HG03442 (cell line): ENCODE data around the gene SFPQ.
"Not testable (repeated sequence)": the region's sequence is repeated elsewhere in the genome, so short reads cannot be mapped to it uniquely, and the experiment has no call there.

Experiments
- ATAC-seq: cut with Tn5 transposase; IDR thresholded peaks from one replicate; pipeline ENCODE4 v1.9.1; 2021; ENCODE audit warnings: mild to moderate bottlenecking, moderate library complexity; ENCODE audit not compliant: unreplicated experiment

The SFPQ gene, protein sequence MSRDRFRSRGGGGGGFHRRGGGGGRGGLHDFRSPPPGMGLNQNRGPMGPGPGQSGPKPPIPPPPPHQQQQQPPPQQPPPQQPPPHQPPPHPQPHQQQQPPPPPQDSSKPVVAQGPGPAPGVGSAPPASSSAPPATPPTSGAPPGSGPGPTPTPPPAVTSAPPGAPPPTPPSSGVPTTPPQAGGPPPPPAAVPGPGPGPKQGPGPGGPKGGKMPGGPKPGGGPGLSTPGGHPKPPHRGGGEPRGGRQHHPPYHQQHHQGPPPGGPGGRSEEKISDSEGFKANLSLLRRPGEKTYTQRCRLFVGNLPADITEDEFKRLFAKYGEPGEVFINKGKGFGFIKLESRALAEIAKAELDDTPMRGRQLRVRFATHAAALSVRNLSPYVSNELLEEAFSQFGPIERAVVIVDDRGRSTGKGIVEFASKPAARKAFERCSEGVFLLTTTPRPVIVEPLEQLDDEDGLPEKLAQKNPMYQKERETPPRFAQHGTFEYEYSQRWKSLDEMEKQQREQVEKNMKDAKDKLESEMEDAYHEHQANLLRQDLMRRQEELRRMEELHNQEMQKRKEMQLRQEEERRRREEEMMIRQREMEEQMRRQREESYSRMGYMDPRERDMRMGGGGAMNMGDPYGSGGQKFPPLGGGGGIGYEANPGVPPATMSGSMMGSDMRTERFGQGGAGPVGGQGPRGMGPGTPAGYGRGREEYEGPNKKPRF

DNA sequence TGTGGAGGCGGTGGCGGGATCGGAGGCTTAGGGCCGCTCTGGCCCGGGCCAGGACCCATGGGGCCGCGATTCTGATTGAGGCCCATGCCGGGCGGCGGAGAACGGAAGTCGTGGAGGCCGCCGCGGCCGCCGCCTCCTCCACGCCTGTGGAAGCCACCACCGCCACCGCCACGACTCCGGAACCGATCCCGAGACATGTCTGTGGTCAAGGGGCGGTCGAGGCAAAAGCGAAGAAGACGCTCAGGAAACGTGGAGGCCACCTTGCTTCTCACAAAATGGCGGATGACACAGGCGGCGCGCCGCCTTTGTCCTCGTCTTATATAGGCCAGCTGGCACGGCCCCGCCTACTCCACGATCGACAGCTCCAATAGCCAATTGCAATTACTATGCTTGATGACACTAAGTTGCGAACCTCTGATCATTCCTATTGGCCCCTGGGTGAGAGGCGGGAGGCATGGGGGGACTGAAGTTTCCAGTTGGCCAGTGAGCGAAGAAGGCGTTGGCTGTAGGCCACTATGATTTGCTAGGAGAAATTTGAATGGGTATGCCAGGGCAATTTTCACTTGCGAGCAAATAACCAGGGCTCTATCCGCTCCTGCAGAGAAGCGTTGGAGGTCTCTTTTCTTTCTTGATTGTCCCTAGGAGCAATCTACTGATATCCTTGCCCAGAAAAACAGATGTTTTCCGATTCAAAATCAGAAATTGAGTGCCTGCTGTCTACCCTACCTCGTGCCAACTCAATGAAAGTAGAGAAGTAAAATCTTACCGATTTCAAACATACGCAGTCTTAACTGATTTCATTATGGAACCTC is at the start of gene SFPQ:
TSS of gene SFPQ (minus strand) at position 293 of the 812 bp plus-strand sequence. CDS start at position 197, 96 bp downstream.
- ATAC-seq, result peak; percentile 90

DNA sequence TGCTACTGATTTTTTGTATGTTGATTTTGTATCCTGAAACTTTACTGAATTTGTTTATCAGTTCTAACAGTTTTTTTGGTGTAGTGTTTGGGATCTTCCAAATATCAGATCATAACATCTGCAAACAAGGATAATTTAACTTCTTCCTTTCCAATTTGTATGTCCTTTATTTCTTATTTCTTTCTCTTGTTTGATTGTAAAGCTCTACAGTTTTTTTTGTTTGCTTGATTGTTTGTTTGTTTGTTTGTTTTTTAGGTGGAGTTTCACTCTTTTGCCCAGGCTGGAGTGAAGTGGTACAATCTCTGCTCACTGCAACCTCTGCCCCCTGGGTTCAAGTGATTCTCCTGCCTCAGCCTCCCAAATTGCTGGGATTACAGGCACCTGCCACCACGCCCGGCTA is 43.8 kb upstream of the SFPQ start:
- ATAC-seq, result not testable (repeated sequence)

DNA sequence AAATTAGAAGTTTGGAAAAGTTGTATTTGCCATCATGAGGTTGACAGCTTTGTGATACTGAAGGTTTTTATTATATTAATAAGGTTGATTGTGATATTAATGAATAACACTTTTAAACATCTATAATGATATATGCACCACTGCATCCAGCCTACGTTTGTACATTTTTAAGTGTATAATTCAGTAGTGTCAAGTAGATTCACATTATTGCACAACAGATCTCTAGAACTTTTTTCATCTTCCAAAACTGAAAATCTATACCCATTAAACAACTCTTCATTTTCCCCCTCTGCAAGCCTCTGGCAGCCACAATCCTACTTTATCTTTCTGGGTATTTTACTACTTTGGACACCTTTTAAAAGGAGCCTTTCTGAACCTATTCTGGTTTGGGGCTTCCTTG is 38.3 kb upstream of the SFPQ start:
- no peak for ATAC-seq

DNA sequence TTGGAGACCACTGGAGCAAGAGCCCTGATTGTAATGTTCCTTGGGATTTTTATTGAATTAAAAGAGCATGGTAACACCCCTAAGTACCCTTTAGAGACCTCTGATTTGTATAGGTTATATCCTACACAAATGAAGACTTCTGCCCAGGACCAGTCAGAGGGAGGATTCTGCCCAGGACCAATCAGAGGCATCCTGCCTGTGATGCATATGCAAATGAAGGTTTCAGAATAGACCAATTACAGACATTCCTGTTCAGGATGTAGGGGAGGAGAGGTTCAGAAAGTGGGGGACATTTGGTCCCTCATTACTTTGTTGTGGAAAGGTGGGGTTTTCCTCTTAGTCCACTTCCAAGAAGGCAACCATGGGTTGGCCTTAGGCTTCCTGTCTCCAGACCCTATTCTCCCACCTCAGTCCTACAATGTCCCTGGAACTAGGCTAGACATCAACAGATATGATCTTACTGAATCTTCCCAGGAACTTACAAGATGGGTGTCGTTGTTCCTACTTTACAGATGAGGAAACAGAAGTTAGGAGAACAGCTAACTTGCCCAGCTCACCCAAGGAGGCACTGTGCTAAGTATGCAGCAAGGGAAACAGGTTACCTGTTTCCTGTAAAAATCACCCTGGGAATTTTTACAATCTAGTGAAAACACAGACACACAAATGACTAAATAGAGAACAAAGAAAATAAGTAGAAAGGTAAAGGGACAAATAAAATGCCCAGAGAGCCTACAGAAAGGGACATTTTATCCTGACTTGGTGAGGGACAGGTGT is 36.8 kb upstream of the SFPQ start:
- no peak for ATAC-seq

DNA sequence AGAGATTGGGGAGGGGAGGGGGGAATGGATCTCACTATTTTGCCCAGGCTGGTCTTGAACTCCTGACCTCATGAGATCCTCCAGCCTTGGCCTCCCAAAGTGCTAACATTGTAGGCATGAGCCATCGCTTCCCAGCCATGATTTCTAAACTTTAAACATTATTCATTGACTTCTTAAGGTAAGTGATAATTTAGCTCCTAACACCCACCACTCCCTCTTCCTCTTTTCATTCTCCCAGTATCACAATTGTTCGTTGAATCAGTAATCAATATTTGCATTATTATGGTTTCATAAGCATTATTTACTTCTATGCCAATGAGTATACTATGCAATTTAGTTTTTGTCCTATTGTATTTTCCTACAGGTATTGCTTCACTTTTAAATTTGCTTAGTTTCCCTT is 33.6 kb upstream of the SFPQ start:
- no peak for ATAC-seq

DNA sequence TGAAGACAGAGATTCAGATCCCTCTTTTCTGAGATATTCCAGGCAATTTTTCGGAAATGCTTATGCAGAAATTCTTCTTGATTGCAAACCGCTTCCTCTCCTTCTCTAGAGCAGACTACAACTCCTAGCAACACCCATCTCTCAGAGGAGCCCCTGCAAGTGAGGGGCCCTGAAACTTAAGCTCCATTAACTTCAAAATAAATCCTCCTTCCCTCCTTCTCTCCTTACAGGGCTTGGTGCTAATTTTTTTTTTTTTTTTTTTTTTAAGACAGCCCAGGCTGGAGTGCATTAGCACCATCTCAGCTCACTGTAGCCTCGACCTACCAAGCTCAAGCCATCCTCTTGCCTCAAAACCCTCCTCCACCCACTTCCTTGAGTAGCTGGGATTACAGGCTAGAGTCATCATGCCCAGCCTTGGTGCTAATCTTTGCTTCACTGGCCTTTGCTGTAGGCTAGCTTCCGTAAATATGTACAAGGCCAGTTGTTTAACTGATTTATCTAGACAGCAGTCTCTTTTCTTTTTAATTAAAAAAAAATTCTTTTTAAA is 30.2 kb upstream of the SFPQ start:
- no peak for ATAC-seq

DNA sequence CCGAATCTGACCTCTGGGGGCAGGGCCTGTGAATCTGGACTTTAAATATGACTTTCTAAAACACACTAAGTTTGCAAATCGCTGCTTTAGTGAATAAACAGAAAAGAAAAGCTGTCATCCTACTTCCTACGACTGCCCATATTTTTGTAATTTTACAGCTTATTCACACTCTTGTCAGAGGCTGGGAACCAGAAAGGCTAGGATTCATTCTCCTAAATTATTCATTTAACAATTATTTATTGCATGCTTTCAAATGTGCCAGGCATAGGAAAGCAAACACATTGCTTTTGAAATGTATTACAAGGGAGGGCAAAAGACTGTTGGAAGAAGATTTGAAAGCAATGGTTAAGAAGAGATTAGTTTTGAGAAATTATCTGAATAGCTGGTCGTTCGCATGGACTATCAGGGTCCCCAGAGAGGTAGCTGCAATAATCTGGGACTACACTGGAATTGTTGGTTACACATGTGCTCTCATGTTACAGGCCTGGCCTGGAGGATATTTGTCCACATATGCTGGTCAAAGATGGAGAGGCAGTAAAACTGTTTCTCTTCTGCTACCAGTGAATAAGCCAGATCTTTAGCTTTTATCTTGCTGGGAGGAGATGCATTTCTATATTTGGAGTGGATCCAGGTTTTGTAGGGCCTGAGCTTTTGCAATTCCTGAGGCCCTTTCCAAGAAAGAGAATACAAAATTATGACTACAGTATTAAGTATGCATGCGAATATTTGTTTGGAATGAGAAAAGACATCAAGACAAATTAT is 29.6 kb upstream of the SFPQ start:
- ATAC-seq, result no peak

DNA sequence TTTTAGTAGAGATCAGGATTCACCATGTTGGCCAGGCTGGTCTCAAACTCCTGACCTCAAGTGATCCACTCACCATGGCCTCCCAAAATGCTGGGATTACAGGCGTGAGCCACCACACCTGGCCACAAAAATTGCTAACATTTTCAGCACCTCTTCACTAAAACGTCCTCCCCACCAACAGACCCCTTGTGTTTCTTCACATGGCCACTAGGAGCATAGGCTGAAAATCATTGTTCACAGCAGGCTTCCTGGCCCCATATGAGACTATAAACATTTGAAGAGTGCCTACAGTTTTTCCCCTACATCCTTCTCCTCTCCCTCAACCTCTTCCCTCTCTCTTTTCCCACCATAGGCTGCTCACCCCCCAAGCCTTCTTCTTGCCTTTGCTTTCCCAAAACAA is 28.0 kb upstream of the SFPQ start:
- ATAC-seq, result no peak

DNA sequence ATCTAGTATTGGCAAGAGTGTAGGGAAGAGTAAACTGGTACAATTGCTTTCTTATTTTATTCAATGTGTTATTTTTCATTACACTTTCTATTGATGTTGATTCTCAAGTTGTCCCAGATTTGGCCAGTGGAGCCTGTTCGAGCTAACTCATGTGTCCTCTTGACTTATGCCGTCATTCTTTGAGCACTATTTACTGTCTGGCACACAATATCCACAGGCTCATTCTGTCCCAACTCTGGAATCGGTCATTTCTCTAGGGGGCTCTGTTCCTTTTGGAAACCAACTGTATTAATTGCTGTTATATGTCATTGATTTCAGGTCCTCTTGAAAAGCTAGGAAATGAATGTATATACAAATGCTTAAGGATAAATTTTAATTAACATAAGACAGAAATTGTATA is 22.4 kb upstream of the SFPQ start:
- no peak for ATAC-seq

DNA sequence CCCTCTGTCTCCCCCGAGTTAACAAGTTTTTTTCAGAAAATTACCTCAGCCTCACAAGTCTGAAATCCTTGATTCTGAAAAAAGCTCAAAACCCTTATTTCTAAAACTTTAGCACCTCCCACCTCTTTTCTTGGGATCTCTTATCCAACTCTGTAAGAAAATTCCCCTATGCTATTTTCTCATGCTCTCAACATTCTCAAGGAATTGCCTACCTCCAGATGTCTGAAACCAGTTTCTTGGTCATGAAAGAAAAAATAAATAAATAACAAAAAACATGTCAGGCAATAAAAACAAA is 18.1 kb upstream of the SFPQ start:
- no peak for ATAC-seq

DNA sequence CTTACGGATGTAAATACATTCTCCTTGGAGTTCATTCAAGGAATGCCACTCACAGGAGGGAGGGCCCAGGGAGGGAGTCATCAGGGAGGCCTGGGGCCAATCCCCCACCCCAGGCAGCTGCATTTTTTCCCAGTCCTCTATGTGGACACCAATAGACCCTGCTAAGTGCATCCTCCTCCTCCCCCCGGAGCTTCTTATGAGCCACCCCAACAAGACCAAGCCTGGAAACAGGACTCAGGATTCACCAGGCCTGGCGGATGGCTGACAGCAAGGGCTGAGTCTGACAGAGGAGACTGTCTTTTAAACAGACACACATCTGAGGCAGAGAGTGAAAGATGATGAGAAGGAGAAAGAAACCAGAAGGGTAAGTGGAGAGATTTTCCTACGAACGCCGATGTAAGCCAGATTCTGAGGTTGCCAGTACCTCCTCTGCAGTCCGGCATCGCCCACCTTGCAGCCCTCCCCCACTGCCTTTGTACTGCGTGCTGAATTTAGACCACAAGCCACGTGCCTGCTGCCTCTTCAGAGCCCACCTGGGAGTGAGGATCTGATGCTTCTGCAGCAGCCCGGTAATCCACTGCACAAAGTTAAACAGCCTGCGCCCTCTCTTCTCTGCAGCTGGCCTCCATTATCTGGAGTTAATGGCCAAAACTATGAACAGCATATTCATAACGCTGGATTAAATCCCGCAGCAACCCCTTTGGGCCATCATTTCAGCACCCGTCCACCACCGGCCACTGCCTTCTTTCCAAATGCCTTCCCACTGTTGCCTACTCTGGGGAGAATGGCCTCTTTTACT is 17.6 kb upstream of the SFPQ start:
- no peak for ATAC-seq

DNA sequence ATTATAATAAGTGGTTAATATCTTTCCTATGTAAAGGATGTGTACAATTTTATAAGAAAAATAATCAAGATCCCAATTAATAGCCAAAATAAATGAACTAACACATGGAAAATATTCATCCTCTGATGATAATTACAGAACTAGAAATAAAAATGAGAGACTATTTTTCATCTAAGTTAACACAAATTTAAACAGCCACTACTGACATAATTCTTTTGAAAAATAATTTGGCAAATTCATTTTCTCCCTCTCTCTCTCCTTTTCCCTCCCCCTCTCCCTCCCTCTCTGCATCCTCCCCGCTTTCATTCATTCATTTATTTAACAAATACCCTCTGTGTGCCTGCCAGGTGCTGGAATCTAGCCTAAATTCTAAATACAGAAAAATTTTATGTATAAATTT is 10.3 kb upstream of the SFPQ start:
- no peak for ATAC-seq

DNA sequence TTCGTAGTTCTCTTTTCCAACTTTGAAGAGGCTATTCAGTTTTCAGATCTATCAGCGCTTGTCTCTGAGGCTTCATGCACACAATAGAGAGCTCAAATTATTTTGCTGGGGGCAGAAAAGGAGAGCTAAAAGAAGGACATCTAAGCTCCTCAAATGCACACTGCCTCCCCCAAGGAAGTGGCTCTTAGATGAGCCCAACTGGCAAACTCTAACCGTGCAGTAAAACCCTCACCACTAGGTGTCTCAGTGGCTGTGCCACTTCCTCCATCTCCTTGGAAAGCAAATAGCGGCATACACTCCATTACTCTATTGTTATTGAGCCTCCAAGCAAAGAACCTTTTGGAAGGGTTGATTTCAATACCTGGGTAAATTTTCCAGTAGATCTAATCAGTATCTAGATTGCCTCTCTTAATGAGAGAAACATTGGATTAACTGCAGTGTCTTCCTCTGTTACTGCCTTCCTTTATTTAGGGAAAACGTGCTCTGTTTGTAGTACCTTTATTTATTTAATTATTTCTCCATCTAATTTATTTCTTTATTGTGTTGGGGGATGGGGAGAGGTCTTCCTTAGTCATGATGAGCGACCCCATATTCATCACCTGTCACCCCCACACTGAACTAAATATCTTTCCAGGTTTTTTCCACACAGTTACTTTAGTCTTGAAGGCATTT is 9.2 kb upstream of the SFPQ start:
- peak; percentile 72 for ATAC-seq

DNA sequence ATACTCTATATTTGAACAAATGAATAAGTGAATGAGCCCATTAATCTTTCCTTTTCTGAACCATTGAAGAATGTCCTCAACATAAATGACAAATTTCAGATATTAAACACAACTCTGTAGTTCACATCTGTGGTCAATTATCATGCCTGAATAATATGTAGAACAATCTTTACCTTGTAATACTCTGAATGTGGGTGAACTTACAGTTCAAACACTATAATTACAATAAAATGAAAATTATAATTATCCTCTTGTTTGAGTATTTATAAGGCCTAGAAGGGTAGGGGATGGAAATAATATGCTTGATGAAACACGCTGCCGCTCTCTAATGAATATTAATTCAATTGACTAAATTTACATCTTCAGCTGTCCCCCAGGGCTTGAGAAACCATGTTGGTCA is 8.7 kb upstream of the SFPQ start:
- no peak for ATAC-seq

DNA sequence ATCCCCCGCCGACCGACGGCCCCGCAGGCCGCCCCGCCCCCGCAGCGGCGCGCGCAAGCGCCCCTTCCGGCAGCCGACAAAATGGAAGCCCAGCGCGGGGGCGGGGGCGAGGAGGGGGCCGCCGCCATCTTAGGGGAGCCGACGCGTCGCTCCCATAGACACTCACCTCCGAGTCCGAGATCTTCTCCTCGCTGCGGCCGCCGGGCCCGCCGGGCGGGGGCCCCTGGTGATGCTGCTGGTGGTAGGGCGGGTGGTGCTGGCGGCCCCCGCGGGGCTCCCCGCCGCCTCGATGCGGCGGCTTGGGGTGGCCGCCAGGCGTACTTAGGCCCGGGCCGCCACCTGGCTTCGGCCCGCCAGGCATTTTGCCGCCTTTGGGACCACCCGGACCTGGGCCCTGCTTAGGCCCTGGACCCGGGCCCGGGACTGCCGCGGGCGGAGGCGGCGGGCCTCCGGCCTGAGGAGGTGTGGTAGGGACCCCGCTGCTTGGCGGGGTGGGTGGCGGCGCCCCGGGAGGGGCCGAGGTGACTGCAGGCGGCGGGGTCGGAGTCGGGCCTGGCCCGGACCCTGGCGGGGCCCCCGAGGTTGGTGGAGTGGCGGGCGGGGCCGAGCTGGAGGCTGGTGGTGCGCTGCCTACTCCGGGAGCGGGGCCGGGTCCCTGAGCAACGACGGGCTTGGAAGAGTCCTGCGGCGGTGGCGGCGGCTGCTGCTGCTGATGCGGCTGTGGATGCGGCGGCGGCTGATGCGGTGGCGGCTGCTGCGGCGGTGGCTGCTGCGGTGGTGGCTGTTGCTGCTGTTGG is 691 bp downstream of the SFPQ start:
- ATAC-seq, result peak; percentile 29

DNA sequence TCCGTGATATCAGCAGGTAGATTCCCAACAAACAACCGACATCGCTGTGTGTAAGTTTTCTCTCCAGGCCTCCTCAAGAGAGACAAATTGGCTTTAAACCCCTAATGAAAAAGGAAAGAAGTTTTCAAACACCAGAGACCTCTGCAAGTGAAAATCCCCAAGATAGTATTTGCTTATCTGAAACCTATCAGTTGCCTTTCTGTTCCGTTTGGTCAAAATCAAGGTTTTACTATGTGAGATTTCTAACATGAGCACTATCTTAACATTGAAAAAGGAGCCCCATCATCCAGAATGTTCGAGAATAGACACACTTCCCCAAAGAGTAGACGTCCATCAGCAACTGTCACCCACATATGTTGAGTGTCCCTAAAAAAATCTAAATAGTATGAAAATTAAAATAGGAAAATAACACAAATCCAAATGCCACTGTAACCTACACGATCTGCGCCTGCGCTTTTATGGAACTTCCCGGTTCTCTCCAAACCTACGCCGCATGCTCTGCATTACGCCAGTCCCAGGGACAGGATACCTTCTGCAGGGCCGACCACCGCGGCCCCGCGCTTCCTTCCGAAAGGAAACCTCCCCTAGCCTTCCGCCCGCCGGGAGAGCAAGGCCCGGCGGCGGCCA is 1.4 kb downstream of the SFPQ start:
- no peak for ATAC-seq

DNA sequence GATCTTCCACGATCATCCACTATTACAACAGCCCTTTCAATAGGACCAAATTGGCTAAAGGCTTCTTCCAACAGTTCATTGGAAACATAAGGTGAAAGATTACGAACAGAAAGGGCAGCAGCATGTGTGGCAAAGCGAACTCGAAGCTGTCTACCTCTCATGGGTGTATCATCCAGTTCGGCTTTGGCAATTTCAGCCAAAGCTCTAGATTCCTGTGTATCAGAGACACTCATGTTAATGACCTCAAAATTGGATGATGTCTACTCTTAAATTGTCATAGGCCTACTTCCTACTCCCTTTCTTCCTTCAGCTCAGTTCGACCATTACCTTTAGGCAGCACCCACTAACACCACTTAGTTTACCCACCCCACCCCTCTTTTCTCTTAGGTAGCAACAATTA is 2.2 kb downstream of the SFPQ start:
- ATAC-seq, result no peak
